HG02588 (cell line): Measurements from ENCODE around the gene HMOX2.

Source experiments
- ATAC-seq: cut with Tn5 transposase; IDR thresholded peaks from one replicate; pipeline ENCODE4 v1.9.1; 2021; ENCODE audit warnings: mild to moderate bottlenecking, moderate library complexity; ENCODE audit not compliant: unreplicated experiment

HMOX2 gene

DNA sequence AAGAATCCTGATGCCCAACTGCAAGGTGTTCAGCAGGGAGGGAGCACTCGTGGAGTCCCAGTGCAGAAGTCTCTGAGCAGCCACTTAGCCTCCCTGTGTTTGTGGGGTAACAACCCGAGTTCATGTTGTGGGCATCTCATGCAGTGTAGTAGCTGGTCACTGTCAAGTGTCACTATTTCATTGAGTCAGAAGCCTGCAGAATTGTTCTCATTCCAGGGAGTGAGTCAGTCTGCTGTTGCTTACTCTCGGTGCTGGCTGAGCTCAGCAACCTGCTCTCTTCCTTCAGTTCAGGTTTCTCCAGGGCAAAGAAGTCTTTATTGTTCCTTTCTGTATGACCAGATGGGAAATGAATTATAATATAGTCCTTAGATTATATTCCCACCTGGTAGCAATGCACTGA, 24.1 kb downstream of the HMOX2 start:
- no peak for ATAC-seq

DNA sequence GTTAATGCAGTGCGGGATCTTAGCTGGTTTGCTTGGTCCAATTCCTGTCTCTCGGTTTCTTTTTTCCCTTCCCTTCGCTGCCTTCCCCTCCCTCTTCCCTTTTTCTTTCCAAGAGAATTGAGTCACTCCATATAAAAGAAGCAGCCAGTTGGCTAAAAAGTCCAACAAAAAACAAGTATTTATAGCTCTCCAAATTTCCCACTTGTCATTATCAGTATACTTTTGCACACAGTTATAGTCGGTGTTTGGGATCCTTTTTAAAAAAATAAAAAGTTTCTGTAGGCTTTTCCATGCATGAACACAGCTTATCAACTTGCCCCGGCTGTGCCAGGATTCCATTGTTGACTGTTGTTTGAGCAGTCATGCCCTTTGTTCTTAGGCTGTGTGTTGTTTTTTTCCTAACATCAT, 24.9 kb downstream of the HMOX2 start:
- no peak for ATAC-seq

DNA sequence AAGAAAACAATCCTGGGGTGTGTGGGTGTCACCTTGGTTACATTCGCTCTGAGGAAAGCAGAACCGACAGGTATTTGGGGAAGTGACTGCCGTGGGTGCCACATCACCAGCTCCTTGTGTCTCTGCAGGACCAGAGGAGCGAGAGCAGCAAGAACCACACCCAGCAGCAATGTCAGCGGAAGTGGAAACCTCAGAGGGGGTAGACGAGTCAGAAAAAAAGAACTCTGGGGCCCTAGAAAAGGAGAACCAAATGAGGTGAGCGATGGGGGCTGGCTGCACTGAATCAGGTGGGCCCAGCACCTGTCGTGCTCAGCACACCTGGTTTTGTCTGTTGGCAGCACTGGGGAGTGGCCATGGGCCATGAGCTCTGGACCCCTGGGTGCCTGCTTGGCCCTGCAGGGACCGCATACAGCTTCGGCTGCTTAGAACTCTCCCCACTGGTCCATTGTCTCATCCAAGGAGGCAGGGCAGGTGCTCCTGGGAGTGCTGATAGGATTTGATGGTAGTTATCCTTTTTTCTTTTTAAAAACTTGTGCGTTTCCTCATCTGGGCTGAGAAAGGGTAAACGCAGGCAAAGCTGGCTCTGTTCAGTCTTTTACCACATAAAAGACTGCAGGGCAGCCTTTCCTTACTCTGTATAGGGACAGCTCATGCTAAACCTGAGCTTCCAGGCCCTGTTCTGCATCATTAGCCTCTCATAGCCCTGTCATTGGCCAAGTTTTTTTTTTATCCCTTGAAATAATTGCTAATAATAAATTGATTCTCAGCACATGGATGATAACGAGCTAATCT, 29.4 kb downstream of the HMOX2 start:
- ATAC-seq = peak; percentile 64

DNA sequence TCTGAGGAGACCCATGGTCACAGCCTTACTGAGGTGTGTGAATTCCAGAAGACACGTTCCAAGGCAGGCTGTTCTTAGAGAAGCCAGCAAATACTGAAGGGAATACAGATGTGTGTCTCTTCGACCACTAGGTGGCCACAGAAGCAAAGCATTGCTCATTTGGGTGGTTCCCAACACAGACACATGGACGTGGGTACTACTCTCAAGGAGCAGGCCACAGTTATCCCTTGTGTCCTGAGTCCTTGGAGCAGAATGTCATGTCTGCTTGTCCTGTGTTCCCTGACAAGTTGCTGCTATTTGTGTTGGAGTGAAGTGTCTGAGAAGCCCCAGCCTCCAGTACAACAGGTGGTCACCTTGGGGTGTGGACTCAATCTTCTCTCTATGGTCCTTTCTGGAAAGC, 30.3 kb downstream of the HMOX2 start:
- no peak for ATAC-seq

DNA sequence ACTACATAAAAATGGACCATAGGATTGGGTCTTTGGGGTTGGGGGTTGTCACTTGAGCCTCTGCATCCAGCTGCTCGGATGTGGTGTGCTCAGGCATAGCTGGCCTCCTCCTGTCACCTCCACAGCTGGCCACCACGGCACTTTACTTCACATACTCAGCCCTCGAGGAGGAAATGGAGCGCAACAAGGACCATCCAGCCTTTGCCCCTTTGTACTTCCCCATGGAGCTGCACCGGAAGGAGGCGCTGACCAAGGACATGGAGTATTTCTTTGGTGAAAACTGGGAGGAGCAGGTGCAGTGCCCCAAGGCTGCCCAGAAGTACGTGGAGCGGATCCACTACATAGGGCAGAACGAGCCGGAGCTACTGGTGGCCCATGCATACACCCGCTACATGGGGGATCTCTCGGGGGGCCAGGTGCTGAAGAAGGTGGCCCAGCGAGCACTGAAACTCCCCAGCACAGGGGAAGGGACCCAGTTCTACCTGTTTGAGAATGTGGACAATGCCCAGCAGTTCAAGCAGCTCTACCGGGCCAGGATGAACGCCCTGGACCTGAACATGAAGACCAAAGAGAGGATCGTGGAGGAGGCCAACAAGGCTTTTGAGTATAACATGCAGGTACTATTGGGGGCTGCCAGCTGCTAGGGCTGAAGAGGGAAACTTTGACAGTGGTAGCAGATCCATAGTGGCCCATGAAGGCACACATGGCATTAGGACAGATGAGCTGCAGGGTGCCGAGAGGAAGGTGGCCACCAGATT, 31.6 kb downstream of the HMOX2 start:
- ATAC-seq = no peak

DNA sequence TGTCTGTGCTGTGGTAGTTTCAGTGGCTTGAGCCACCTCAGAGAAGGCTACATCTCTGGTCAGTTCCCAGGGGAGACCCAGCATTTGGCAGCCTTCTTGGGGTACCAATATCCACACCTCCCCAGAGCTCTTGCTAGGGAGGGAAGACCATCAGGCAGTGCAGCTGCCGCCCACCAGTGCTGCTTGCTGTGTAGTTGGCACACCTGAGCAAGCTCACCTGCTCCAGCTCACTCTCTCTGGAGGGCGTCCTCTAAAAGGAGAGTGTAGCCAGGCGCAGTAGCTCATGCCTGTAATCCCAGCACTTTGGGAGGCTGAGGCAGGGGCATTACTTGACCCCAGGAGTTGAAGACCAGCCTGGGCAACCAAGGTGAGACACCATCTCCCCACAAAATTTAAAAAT, 32.6 kb downstream of the HMOX2 start:
- ATAC-seq = no peak

DNA sequence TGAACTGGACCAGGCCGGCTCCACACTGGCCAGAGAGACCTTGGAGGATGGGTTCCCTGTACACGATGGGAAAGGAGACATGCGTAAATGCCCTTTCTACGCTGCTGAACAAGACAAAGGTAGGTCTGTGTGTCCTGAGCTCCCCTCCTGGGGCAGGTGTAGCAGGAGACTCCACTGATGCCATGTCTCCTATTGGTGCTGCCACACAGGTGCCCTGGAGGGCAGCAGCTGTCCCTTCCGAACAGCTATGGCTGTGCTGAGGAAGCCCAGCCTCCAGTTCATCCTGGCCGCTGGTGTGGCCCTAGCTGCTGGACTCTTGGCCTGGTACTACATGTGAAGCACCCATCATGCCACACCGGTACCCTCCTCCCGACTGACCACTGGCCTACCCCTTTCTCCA, 33.2 kb downstream of the HMOX2 start:
- no peak for ATAC-seq

DNA sequence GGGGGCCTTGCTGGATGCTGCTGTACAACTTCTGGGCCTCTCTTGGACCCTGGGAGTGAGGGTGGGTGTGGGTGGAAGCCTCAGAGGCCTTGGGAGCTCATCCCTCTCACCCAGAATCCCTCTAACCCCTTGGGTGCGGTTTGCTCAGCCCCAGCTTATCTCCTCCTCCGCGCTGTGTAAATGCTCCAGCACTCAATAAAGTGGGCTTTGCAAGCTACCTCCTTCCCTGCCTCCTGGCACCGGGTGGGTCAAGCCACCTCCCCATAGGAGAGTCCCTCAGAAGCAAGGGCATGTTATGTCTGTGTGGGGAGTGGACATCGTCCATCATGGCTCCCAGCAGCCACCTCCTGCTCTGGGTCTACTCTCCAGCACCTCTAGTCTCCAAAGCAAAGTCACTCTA, 33.9 kb downstream of the HMOX2 start:
- ATAC-seq = no peak

DNA sequence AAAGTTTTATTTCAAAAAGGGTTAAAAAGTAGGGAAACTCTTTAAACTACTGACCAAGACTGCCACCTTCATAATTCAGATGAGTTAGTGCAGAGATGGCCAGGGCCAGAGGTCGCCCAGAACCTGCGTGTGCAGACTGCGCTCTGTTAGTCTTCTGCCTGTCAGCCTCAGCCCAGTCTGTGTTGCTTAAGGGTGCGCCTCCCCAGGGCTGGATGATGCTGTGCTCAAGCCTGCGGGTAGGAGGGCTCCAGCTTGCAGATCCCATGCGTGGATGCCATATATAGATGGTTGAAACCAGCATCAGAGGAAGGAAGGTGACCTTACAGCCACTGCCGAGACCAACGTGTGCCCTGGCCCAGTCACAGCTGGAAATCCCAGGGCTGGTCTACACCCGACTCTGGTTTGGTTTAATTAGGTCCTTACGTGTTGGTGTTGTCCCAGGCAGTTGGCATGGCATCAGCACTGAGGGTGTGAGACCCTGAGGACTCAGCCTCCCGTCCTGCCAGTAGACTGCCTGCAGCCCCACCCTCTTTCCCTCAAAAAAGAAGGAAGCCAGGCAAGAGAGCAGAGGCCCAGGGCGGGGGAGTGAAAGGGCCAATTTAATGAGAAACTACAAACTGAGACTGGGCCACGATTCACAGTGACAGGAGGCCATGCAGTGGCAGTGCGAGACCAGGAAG, 34.7 kb downstream of the HMOX2 start:
- no peak for ATAC-seq

DNA sequence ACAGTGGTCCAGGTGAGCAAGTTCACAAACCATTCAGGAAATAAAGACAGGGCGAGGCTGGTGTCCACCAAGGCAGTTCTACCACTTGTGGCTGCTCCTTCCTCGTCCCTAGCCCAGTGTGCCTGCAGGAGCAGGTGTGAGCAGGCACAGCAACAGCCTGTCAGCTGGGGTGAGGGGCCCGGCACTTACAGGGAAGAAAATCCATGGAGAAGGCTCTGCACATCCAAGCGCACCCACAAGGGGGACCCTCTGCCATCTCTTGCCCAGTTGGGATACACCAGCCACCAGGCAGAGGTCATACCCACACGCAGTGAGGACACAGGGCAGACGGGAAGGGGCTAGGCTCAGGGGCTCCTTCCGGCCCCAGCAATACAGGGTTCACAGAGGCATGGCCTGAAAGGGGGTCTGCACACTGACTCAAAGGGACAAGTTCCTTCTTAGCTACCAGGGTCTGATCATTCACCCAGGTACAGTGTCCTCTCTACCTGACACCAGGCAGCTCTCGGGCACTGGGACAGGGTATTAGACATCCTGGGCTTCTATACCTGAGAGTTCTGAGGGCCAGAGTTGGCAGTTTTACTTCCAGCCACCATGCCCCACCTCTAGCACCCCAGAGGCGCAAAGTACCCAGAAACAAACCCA, 35.4 kb downstream of the HMOX2 start:
- ATAC-seq = no peak

DNA sequence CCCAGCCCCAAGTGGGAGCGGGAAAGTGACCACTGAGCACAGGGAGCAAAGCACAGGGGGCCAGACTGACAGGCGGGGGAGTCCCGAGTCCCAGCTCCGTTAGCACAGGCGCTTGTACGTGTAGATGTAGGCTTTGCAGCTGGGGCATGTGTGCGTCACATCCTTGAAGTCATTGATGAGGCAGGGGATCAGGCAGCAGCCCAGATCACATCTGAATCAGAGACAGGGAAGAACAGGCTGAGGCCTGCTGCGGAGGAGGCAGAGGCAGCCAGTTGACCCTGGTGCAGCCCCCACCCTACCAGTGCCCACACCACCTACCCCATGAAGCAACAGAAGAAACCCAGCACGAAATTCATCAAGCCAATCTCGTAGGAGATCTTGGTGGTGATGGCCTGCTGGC, 36.3 kb downstream of the HMOX2 start:
- ATAC-seq = no peak

DNA sequence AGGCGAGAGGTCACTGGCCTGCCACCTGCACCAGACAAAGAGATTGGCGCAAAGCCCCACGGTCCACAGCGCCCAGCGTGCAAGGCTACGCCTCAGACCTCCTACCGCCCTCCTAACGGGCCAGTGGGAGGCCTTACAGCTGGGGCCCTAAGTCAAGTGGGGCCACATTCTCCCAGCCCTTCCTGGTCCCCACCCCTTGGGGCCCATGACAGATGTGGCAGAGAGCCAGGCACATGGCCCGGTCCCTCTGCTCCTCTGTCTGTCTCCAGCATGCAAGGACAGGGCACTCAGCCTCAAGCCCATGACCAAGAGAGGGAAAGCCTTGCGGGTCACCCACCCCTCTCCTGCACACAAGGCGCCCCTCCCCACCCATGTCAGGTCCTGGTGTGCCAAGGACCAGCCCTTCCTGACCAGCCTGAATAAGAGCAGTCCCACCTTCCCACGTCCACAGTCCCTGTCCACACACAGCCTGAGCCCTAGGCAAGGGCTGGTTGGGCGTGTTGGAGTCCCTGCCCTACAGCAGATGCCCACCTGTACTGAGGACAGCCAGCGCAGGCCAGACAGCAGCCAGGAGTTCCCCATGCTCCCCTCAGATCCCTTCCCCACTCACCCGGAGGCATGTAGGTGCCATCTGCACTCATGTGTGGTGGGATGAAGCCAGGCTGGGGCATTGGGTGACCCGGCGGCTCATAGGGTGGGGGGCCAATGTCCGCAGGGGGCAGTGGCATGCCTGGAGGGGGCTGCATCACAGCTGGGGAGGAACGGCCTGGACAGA, 37.1 kb downstream of the HMOX2 start:
- ATAC-seq = no peak

DNA sequence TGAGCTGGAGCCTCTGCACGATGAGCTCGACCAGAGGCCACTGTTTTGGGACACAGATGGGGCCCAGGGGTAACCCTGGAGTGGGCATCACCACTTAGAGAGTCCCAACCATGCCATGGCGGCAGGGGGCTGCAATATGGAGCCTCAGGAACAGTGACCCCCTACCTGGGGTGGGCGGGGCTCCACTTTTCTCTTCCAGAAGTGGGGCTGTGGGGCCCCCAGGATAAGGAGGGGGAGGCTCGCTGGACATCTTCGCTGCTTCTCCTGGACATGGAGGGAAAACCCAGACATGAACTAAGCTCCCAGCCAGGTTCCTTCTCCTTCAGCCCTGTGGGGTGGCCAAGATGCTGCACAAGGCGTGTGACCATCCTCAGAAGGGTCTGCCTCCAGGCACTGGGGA, 37.7 kb downstream of the HMOX2 start:
- no peak for ATAC-seq

DNA sequence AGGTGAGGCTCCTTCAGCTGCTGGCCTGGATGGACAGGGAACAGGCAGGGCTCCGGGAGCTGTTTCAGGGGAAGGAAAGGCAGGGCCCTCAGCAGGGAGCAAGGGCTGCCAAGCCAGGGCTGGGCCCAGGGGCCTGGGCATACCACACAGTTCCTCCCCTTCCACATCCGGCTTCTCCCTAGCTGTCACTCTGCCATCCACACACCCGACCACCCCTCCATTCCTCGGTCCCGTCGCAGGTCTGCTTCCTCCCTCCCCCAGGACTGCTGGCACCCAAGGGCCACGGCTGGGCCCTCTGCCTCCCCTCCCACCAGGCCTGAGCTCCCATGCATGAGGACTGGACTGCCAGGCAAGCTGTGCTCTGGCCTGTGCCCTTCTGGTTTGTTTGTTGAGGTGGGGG, 38.4 kb downstream of the HMOX2 start:
- no peak for ATAC-seq

DNA sequence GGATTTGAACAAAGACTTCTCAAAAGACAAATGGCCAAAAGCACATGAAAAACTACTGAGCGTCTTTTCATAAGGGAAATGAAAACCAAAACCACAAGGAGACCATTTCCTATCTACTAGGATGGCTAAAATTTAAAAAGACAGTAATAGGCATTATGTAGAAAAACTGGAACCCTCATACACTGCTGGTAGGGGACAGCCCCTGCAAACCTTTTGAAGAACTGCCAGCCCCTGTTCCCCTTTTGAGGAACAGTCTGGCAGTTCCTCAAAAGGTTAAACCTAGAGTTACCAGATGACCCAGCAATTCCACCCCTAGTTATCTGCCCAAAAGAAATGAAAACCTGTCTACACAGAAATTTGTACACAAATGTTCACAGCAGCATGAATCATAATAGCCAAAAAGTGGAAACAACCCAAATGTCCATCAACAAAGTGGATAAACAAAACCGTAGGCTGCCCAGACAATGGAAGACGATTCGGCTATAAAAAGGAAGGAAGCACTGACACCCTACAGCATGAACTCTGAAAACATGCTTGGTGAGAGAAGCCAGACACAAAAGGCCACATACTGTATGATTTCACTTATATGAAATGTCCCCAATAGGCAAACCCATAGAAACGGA, 39.5 kb downstream of the HMOX2 start:
- peak; percentile 74 for ATAC-seq

DNA sequence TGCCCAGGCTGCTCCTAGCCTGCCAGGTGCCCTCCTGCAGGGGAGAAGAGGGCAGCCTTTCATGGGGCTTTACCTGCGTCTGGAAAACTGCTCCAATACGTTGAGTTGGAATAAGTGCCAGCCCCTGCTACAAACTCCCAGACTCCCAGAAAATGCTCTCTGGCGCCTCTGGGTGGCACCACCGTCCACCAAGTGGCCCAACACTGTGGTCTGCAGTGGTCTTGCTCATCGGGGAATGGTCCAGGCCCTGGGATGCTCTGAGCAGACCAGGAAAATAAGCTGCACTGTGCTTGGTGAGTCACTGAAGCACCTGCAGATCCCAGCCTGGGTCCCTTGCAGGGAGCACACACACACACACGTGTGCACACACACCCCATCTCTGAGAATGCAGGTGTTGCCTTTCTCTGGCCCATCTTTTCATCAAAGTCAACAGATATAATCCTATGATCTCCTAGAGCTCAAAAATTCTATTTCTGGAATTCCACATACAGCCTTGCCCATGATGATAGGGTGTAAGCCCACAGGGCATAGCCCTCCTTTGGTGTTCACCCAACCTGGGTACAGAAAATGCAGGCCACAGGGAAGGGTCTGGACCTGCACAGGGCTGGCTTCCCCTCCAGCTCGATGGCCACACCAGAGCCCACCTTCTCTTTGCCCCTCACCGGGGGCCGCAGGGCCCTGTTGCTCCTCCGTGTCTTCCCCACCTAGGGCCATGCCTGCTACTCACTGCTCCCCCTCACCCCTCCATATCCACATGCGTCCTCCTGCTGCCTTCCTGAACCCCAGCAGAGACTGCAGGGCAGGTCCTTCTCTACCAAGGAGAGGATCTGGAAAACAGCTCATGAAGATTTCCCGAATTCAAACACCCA, 41.8 kb downstream of the HMOX2 start:
- no peak for ATAC-seq

DNA sequence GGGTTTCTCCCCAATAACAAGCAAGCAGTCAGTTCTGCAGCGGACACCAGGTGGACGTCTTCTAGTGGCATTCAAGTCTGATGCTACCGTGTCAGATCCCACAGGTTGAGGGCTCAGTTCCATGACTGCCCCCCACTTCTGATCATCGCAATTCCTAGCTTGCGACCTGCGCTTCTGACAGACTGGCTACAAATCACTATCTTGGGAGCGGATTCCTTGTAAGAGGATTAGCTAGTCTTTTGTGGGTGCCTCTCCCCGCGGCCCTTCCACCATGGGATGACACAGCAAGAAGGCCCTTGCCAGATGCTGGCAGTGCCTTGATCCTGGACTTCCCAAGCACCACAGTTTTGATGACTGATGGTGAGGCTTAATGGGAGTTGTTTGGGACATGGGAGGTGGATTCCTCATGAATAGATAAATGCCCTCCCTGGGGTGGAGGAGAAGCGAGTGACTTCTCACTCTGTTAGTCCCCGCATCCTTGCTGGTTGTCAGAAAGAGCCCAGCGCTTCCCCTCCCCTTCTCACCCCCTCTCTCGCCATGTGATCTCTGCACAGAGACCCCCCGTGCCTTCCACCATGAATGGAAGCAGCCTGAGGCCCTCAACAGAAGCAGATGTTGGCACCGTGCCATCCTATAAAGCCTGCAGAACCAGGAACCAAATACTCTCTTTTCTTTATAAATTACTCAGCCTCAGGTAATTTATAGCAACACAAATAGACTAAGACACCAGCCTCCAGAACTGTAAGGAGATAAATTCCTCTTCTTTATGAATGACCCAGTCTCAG, 43.3 kb downstream of the HMOX2 start:
- no peak for ATAC-seq

DNA sequence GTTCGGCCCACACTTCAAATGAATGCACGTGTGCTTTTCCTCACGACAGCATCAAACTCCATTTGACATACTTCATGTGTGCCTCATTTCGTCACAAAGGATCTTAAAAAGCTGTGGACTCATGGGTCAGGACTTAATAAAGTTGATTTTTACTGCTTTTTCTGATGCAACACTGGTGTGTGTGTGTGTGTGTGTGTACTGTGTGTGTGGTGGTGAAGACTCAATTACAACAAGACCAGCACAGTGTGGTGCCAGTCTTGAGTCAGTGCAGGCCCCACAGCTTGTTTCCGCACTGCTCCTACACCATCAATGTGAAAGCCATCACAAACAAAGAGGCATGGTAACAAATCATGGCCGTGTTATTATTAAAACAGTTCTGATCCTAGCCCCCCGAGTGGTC, 44.7 kb downstream of the HMOX2 start:
- no peak for ATAC-seq
